Amygdala (tissue), 56 donors: ENCODE measurements around the gene TC2N.
"Not testable (repeated sequence)": the region's sequence is repeated elsewhere in the genome, so short reads cannot be mapped to it uniquely, and the experiment has no call there.

Experiments used
- DNase-seq, 56 donors: peaks; one replicate each; lab custom pipeline; 2025; lab: John Stamatoyannopoulos, UW

TC2N gene

DNA sequence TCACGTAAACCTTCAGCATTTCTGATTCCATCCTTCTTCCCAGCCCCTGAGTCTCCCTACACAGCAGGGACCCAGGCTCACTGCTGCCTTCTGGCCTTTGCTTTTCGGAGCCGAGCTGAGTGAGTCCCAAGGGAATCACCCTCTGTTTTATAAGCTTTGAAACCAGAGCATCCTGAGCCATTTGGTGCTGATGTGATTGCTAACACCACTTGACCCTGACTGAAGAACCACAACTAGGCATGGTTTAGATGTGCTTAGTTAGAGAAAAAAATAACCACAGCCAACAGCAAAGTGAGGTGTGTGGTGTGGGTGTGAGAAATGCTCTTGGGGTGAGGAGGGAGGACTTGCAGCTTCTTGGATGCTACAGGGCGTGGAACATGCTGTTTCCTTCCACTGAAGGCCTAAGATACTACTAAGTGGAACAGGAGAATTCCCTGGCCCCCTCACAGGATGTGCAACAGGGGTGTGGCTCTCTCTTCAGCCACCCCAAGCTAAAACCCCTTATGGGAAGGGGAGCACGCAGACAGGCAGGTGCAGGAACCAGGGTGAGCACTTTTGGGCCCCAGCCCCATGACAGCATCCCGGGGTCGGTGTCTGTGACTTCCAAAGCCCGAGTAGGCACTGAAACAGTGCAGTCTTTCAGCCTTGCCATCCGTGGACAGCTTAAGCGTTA is at the start of gene TC2N:
TC2N (minus strand) TSS at position 221 of the 673 bp plus-strand sequence. CDS start 53,767 bp downstream, outside the sequence.
- no peak for DNase-seq

DNA sequence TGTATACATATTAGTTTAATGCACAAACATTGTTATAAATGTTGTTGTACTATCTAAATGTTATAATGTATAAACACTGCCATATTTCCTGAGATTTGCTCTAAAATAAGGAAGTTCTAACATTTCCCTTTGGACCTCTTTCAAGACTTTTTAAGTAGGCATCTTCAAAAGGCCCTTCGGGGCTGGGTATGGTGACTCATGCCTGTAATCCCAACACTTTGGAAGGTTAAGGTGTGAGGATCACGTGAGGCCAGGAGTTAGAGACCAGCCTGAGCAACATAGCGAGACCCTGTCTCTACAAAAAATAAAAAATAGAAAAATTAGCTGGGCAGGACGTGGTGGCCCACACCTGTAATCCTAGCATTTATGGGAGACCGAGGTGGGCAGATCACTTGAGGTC is 44.7 kb upstream of the TC2N start:
- no peak for DNase-seq

- peak in 13 of 56 donors; percentile 7 to 44 (median 18) for DNase-seq
Measured at GRCh38 chr14:91911474-91912032, 44.2 kb upstream of the TC2N start.

GRCh38 chr14:91910196-91910595 is 42.9 kb upstream of the TC2N start:
- DNase-seq, result no peak

DNA sequence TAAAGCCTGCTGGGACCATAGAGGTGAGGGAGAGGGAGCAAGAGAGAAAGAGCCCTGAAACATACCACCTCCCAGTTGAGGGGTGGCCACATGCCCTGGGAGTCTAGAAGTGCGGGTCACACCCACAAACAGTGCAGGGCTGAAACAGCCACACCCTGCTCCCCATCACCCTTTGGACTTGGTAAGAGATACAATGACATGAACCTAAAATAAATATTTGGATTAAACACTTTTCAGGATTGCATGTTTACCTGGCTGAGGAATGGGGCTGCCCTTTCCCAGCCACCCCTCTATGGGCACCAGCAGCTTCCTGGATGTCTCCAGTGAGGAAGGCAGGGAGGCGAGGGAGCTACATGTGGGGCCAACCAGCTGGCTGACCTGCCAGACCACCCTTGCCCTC is 39.0 kb upstream of the TC2N start:
- DNase-seq, result no peak

GRCh38 chr14:91904956-91905645 is 37.8 kb upstream of the TC2N start:
- no peak for DNase-seq

GRCh38 chr14:91904483-91904882 is 37.1 kb upstream of the TC2N start:
- no peak for DNase-seq

- no peak for DNase-seq
Measured at GRCh38 chr14:91903070-91903469, 35.7 kb upstream of the TC2N start.

DNA sequence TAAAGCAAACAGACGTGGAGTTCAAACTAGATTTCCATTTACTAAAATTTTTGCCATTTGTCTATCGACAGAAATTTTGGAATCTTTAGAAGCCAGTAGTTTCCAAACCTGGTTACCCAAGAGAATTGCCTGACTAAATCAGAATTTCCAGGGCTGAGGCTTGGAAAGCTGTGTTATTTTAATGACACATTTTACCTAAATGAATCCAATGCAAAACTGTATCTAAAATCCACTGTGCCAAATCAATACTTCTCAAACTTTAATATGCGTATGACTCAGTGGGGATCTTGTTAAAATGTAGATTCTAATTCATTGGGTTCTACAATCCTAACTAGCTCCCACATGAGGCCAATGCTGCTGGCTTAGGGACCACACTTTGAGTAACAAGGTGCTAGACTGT is 35.0 kb upstream of the TC2N start:
- DNase-seq, result no peak

- no peak for DNase-seq
Measured at GRCh38 chr14:91901449-91902226, 34.3 kb upstream of the TC2N start.

DNA sequence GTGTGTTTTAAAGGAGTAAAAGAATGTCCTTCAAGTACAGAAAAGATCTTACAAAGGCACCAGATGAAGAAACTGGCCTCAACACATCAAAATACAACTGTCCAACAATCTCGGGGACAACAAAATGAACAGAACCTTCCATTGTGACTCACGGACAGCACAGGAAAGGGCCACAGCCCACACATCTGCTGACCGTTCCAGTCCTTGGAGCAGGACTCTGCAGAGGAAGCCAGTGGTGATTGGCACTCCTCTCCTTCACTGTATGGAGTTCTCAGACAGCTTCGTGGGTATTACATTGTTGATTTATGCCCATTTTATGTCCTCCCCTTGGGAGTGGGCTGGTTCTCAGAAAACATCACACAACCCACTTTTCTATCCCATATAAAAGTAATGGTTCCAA is 32.5 kb upstream of the TC2N start:
- DNase-seq, result no peak

GRCh38 chr14:91899213-91899612 is 31.9 kb upstream of the TC2N start:
- DNase-seq, result peak in 4 of 56 donors; percentile 8 to 24 (median 16)

- no peak for DNase-seq
Measured at GRCh38 chr14:91898372-91898771, 31.0 kb upstream of the TC2N start.

DNA sequence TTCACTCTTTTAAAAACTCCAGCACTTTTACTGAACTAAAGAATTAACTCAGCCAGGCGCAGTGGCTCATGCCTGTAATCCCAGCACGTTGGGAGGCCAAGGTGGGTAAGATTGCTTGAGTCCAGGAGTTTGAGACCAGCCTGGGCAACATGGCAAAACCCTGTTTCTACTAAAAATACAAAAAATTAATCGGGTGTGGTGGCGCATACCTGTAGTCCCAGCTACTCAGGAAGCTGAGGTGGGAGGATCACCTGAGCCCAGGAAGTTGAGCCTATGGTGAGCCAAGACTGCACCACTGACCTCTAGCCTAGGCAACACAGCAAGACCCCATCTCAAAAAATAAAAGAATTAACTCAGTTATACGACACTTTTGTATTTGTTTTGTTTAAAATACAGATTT is 30.4 kb upstream of the TC2N start:
- not testable (repeated sequence) for DNase-seq

DNA sequence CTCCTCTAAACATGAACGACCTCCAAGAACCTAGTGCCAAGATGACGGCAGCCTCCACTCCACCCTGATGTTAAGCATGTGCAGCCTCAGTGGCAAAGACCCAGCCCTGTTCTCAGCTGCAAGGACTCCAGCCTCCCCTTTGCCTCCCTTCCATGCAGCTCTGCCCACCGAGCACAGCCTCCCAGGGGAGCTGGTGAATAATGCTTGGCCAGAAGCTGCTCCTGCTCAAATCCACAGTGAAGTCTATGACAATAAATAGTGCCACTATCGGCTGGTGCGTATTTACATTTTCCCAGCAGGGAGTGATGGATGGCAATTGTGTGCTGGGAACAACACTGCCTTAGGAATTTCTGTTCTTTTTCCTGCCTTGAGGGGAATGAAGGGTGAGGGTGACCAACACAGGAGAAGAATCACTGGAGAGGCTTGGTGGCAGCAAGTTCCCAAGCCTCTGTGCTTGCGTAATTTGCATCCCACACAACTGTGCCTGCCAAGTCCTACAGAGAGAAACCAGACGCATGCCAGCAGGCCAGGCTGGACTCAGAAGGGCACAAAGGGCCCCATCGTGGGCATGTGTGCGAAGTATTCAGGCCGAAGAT is 29.9 kb upstream of the TC2N start:
- peak in 48 of 56 donors; percentile 9 to 90 (median 56) for DNase-seq

GRCh38 chr14:91896419-91896818 is 29.1 kb upstream of the TC2N start:
- no peak for DNase-seq

- no peak for DNase-seq
Measured at GRCh38 chr14:91893669-91894068, 26.3 kb upstream of the TC2N start.

DNA sequence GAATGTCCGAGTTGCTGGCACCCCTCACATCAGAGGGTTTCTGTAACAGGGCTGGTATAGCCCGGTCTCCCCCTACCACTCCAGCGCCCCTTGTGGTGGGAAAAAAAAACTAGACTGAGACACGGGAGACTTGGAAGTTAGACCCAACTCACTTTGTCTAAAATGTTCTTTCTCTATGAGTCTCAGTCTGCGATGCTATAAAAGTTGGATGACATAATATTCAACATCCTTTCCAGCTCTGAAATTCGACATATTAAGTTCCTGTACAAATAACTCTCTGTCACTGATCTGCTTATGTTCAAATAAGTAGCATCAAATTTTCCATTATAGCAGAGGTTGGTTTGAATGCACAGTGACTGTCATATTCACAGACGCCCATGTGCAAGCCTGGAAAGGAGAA is 25.7 kb upstream of the TC2N start:
- peak in 2 of 56 donors; percentile 12 for DNase-seq

DNA sequence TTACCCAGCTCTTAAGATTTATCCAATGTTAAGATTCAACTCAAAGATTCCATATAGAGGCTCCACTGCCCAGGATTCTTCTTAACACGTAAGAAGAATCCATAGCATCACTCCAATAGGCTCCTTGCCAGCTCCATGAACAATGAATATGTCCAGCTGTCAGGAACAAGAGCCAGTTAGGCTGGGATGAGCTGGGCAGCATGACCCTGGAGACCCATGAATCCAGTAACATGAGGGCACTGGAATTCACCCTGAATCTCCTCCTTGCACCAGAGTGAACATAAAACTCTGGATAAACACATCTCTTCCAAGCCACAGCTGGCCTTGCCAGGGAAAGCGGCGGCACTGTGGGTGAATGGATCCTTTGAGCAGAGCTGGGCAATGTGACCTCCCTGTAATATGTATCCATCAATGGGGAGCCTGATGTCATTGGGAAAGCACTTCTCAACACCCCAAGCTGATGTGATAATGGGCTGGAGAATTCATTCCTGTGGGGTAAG is 24.4 kb upstream of the TC2N start:
- DNase-seq, result peak in 52 of 56 donors; percentile 17 to 91 (median 66)

DNA sequence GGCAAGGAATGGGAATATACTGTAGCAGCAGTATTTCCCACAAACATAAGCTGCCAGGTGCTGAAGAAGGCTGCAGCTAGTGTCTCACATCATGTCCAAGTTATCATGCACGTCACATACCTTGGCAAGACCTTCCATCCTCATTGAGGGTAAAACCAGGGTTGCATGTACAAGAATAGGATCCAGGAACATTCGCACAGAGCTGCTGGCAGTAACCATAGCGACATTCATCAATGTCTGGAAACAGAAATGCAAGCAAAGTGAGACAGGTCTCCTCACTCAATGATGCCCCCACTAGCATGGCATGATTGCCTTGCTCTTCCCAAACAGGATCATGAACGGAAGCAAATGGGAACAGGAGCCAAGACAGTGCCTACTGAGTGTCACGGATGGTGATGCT is 23.8 kb upstream of the TC2N start:
- peak in 19 of 56 donors; percentile 9 to 62 (median 23) for DNase-seq
